ENCODE measurements around the gene FAHD2A. TPM values are rescaled to one million over a fixed set of nuclear protein-coding genes. Genes with fewer than 3 reads are reported as not detected.

The FAHD2A gene
- total and polyA plus RNA-seq, 2 donors (not counting 3 experiments of a cell fraction or from before 2014, with no cell fraction given) = 33.1 to 37.0 TPM

- Histone ChIP-seq H3K9me3 (replicated peaks; ENCODE audit: control insufficient read depth, insufficient read depth, low read length) (no peaks in the 10 kb centered on the region), H3K4me1 (ENCODE audit: control insufficient read depth, extremely low read depth, insufficient read depth, low read length) (no peaks in the 10 kb centered on the region), H2AFZ (ENCODE audit: low read depth, low read length) (no peak overlapping the region), H3K79me2 (ENCODE audit: control insufficient read depth, insufficient read depth, low read length) (no peaks in the 10 kb centered on the region), H3K4me3 (replicated peaks in 1 of 3; ENCODE audit: insufficient read depth in 1 of 3, low read depth in 1 of 3, low read length in 3 of 3) (no peak overlapping the region), H3K27me3 (ENCODE audit: control insufficient read depth in 2 of 2, insufficient read depth in 2 of 2, low read length in 2 of 2) (no peaks in the 10 kb centered on the region), H3K9me1 (replicated peaks; ENCODE audit: control insufficient read depth, extremely low read depth, insufficient read depth, low read length) (no peaks in the 10 kb centered on the region), H3K36me3 (ENCODE audit: control insufficient read depth in 2 of 2, extremely low read depth in 1 of 2, insufficient read depth in 2 of 2, low read length in 2 of 2) (no peaks in the 10 kb centered on the region), H3K9ac (replicated peaks; ENCODE audit: extremely low read depth, insufficient read depth, low read length) (no peak overlapping the region), H3K27ac (ENCODE audit: insufficient read depth, low read depth, low read length) (no peak overlapping the region), H3K4me2 (ENCODE audit: insufficient read depth, low read length) (no peak overlapping the region), H4K20me1 (replicated peaks; ENCODE audit: control insufficient read depth, extremely low read depth, insufficient read depth, low read length) (no peaks in the 10 kb centered on the region)
- FAIRE-seq (no peak), DNase-seq (ENCODE audit: low read depth, low spot score) (no peak)
- intact Hi-C loops (cut with micrococcal nuclease) (no loop called here), dilution Hi-C loops (cut with MboI; ENCODE audit: extremely low pct_ligation_motif_present, low sequenced_read_pairs) (no loop called here)
- TF ChIP-seq EZH2 (IDR thresholded peaks at IDR 0.05; ENCODE audit: borderline replicate concordance, low read depth, low read length, severe bottlenecking) (no peak), CTCF (IDR thresholded peaks at IDR 0.05; ENCODE audit: extremely low read depth in 1 of 2, insufficient read depth in 1 of 2, low read depth in 1 of 2, low read length in 2 of 2) (no peak), POLR2AphosphoS5 (IDR thresholded peaks at IDR 0.05; ENCODE audit: insufficient read depth, low read depth, low read length) (no peak), POLR2A (IDR thresholded peaks at IDR 0.05; ENCODE audit: low read depth, low read length) (no peak), JUN (IDR thresholded peaks at IDR 0.05; ENCODE audit: borderline replicate concordance, insufficient read depth, insufficient read length, low read depth) (no peak), MAX (IDR thresholded peaks at IDR 0.05; ENCODE audit: insufficient read depth, insufficient read length) (no peak), GATA2 (IDR thresholded peaks at IDR 0.05; ENCODE audit: insufficient read depth, insufficient read length, low read depth, low read length) (no peak), MYC (IDR thresholded peaks at IDR 0.05; ENCODE audit: low read depth, low read length) (no peak), FOS (IDR thresholded peaks at IDR 0.05; ENCODE audit: borderline replicate concordance, insufficient read depth, low read length) (no peak)
- no TSS peak for BruUV-seq (replicated peaks)
- ChIA-PET CTCF (no interaction called here), POLR2A (no interaction called here)
Observed at GRCh38 chr2:95362486-95362885, 40.0 kb upstream of the FAHD2A start.
